ENCODE data around the gene FRMD4B.
"Not testable (repeated sequence)": the region's sequence is repeated elsewhere in the genome, so short reads cannot be mapped to it uniquely, and the experiment has no call there.

FRMD4B gene

GRCh38 chr3:69272556-69272955 is 113.3 kb downstream of the FRMD4B start:
- DNase-seq (ENCODE audit: low read depth) = no peak
- TF ChIP-seq CTCF (IDR thresholded peaks at IDR 0.05; ENCODE audit: insufficient read depth, low read depth, low read length, missing control alignments) = no peak
- no peak overlapping the region for H3K4me3 ChIP-seq (ENCODE audit: low read depth, low read length)

- TF ChIP-seq CTCF (IDR thresholded peaks at IDR 0.05; ENCODE audit: insufficient read depth, low read depth, low read length, missing control alignments) = no peak
- no peak overlapping the region for H3K4me3 ChIP-seq (ENCODE audit: low read depth, low read length)
- no peak for DNase-seq (ENCODE audit: low read depth)
Measured at GRCh38 chr3:69271098-69271497, 114.8 kb downstream of the FRMD4B start.

- DNase-seq (ENCODE audit: low read depth) = no peak
- no peak for TF ChIP-seq CTCF (IDR thresholded peaks at IDR 0.05; ENCODE audit: insufficient read depth, low read depth, low read length, missing control alignments)
- H3K4me3 ChIP-seq (ENCODE audit: low read depth, low read length) = no peak overlapping the region
Measured at GRCh38 chr3:69266585-69266984, 119.3 kb downstream of the FRMD4B start.

GRCh38 chr3:69266071-69266470 is 119.8 kb downstream of the FRMD4B start:
- not testable (repeated sequence) for DNase-seq (ENCODE audit: low read depth); H3K4me3 ChIP-seq (ENCODE audit: low read depth, low read length)

- not testable (repeated sequence) for H3K4me3 ChIP-seq (ENCODE audit: low read depth, low read length); DNase-seq (ENCODE audit: low read depth)
Measured at GRCh38 chr3:69260843-69261405, 125.0 kb downstream of the FRMD4B start.

- no peak overlapping the region for H3K4me3 ChIP-seq (ENCODE audit: low read depth, low read length)
- no peak for DNase-seq (ENCODE audit: low read depth)
- TF ChIP-seq CTCF (IDR thresholded peaks at IDR 0.05; ENCODE audit: insufficient read depth, low read depth, low read length, missing control alignments) = no peak
Measured at GRCh38 chr3:69260216-69260787, 125.6 kb downstream of the FRMD4B start.

- H3K4me3 ChIP-seq (ENCODE audit: low read depth, low read length) = no peak overlapping the region
- no peak for DNase-seq (ENCODE audit: low read depth)
- no peak for TF ChIP-seq CTCF (IDR thresholded peaks at IDR 0.05; ENCODE audit: insufficient read depth, low read depth, low read length, missing control alignments)
Measured at GRCh38 chr3:69259125-69259524, 126.8 kb downstream of the FRMD4B start.

- DNase-seq (ENCODE audit: low read depth) = no peak
- TF ChIP-seq CTCF (IDR thresholded peaks at IDR 0.05; ENCODE audit: insufficient read depth, low read depth, low read length, missing control alignments) = no peak
Measured at GRCh38 chr3:69255928-69256327, 130.0 kb downstream of the FRMD4B start.

More at GRCh38 chr3:69255928-69256327, 130.0 kb downstream of the FRMD4B start:
- no peak overlapping the region for H3K4me3 ChIP-seq (ENCODE audit: low read depth, low read length)
